Fibroblast of the aortic adventitia (primary cell): Measurements from ENCODE around the gene CCDC194. TPM values are rescaled to one million over a fixed set of nuclear protein-coding genes. Genes with fewer than 3 reads are reported as not detected.

ENCODE experiments used
- DNase-seq: peaks from one replicate; pipeline ENCODE4 v3.0.0-alpha.2; 2010; ENCODE audit warnings: low read depth
- H3K4me3 ChIP-seq: 2 replicates; pipeline ENCODE4 v1.5.1; 2011; ENCODE audit warnings: low read depth, mild to moderate bottlenecking, control low read depth, low read length, moderate library complexity
- total RNA-seq: library from RNA; depleted of rRNA; stranded (reverse); fragments of >200 nt; gene quantifications from 2 replicates; pipeline ENCODE4 v1.2.3, GENCODE V29; 2012; ENCODE audit warnings: low replicate concordance
- TF ChIP-seq, protein P1 (sequence below): IDR thresholded peaks from 2 replicates; pipeline ENCODE4 v1.5.1; 2011; ENCODE audit warnings: mild to moderate bottlenecking, low read length, control low read depth, inconsistent platforms; ENCODE audit not compliant: insufficient read depth

Gene CCDC194
- total RNA-seq, 1 donor: not detected

GRCh38 chr19:17419154-17419620 is 25.2 kb upstream of the CCDC194 start:
- H3K4me3 ChIP-seq: peak overlapping the region; percentile 59
- TF ChIP-seq, protein P1, sequence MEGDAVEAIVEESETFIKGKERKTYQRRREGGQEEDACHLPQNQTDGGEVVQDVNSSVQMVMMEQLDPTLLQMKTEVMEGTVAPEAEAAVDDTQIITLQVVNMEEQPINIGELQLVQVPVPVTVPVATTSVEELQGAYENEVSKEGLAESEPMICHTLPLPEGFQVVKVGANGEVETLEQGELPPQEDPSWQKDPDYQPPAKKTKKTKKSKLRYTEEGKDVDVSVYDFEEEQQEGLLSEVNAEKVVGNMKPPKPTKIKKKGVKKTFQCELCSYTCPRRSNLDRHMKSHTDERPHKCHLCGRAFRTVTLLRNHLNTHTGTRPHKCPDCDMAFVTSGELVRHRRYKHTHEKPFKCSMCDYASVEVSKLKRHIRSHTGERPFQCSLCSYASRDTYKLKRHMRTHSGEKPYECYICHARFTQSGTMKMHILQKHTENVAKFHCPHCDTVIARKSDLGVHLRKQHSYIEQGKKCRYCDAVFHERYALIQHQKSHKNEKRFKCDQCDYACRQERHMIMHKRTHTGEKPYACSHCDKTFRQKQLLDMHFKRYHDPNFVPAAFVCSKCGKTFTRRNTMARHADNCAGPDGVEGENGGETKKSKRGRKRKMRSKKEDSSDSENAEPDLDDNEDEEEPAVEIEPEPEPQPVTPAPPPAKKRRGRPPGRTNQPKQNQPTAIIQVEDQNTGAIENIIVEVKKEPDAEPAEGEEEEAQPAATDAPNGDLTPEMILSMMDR: no peak
- DNase-seq: no peak

DNA sequence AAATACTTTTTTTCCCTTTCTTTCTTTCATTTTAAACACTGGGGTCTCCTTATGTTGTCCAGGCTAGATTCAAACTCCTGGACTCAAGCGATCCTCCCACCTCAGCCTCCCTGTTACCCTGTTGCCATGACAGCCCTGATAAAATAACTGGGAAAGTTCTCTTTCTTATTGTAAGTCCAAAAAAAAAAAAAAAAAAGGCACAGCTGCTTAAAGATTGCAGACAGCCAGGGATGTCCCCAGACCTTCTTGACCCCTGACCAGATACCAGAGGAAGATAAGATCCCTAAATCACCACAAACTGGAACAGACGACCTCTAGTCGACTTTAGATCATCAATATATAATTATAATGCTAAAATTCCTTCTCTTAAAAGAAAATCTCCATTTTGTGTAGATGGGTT is 24.7 kb upstream of the CCDC194 start:
- DNase-seq: no peak
- TF ChIP-seq, protein P1: no peak
- no peak overlapping the region for H3K4me3 ChIP-seq

- DNase-seq: no peak
- no peak overlapping the region for H3K4me3 ChIP-seq
- TF ChIP-seq, protein P1: no peak
Measured at GRCh38 chr19:17415121-17415520, 21.1 kb upstream of the CCDC194 start.

GRCh38 chr19:17414097-17414496 is 20.1 kb upstream of the CCDC194 start:
- TF ChIP-seq, protein P1: no peak
- DNase-seq: no peak
- H3K4me3 ChIP-seq: no peak overlapping the region

- TF ChIP-seq, protein P1: no peak
- no peak for DNase-seq
- H3K4me3 ChIP-seq: no peak overlapping the region
Measured at GRCh38 chr19:17411801-17412200, 17.8 kb upstream of the CCDC194 start.

DNA sequence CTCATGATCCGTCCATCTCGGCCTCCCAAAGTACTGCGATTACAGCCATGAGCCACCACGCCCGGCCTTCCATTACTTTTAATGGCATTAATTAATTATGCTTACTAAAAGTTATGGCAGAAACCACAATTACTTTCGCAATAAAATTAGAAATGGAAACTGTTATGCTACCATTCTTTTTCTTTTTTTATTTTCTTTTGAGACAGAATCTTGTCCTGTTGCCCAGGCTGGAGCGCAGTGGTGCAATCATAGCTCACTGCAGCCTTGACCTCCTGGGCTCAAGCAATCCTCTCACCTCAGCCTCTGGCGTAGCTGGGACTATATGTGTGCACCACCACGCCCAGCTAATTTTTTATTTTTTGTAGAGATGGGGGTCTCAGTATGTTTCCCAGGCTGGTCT is 16.0 kb upstream of the CCDC194 start:
- peak; percentile 53 for DNase-seq
- H3K4me3 ChIP-seq: no peak overlapping the region
- TF ChIP-seq, protein P1: no peak

DNA sequence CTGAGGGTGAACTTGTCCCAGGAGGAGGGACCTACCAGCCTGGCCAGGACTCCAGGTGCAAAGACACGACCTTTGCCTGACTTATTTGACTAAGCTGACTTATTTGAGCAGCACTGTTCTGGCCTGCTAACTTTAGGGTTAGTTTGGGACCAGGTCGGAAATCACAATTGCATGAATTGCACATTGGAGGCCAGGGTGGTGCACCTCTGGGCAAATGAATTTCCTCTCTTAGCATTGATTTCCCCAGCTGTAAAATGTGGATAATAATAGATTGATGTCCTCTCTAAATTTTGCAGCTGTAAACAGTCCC is 12.8 kb upstream of the CCDC194 start:
- DNase-seq: no peak
- TF ChIP-seq, protein P1: no peak
- H3K4me3 ChIP-seq: no peak overlapping the region
